Measurements from ENCODE around the gene NIPAL4. TPM values are rescaled to one million over a fixed set of nuclear protein-coding genes. Genes with fewer than 3 reads are reported as not detected.
A peak's percentile ranks its signal among the peaks of the same experiment; 100 is the strongest.

Gene NIPAL4
- total RNA-seq, 1 donor from 2014 or later = not detected

DNA sequence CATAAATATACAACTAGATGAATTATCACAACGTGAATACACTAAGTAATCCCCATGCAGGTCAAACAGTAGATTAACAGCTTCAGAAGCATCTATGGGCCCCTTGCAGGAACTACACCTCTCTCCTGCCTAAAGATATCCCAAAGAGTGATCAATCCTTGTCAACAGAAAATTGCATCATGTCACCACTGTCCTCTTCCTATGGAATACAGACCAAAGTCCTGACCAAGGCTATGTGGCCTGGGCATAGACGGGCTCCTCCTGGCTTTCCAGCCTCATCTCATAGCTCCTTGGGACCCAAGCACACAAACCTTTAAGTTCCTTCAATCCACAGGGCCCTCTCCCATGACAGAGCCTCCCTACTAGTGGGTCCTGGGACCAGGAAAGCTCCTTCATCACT, 25.3 kb downstream of the NIPAL4 start:
- no peak for DNase-seq (ENCODE audit: low read depth)

DNA sequence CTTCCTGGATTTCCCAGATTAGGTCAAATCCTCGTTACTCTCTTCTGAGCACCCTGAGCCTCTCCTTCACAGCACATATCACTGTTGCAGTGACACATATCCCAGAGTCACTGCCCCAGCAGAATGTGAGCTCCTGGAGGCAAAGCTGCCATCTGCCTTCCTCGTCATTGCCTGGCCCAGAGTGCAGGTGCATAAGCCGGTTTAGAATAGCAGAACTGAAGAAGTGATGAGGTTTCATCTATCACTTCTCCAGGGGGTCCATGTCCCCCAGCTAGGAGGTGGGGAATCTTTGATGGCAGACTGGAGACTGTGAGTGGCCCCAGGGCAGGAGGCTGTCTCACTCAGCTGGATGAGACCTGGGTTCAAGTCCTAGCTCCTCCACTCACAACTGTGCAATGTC, 25.8 kb downstream of the NIPAL4 start:
- no peak for DNase-seq (ENCODE audit: low read depth)

DNA sequence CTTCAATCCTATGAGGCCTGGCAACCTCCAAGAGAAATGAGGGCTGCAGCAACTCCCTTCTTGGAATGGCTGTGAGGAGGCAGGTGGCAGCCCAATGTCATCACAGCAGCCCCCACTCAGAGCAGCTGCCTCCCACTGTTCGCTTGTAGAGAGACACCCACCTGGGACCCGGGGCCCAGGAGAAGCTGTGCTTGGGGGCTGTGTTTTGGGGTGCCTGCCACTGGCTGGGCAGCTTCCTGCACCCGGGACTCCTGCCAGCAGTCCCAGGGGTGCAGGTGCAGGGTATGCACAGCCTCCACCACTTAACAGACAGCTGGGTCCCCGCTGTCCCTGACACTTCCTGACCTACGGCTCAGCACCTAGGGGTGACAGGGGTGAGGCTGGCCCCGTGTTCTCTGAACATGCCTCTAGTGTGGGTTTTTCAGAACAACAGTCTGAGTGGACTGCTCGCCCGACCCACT, 26.2 kb downstream of the NIPAL4 start:
- no peak for DNase-seq (ENCODE audit: low read depth)

- no peak for DNase-seq (ENCODE audit: low read depth)
These were observed 26.8 kb downstream of the NIPAL4 start for GRCh38 chr5:157486861-157487260.

GRCh38 chr5:157487358-157487757, 27.3 kb downstream of the NIPAL4 start:
- no peak for DNase-seq (ENCODE audit: low read depth)

GRCh38 chr5:157491471-157491995, 31.5 kb downstream of the NIPAL4 start:
- no peak for DNase-seq (ENCODE audit: low read depth)

GRCh38 chr5:157492886-157493285, 32.9 kb downstream of the NIPAL4 start:
- DNase-seq (ENCODE audit: low read depth) = no peak

DNA sequence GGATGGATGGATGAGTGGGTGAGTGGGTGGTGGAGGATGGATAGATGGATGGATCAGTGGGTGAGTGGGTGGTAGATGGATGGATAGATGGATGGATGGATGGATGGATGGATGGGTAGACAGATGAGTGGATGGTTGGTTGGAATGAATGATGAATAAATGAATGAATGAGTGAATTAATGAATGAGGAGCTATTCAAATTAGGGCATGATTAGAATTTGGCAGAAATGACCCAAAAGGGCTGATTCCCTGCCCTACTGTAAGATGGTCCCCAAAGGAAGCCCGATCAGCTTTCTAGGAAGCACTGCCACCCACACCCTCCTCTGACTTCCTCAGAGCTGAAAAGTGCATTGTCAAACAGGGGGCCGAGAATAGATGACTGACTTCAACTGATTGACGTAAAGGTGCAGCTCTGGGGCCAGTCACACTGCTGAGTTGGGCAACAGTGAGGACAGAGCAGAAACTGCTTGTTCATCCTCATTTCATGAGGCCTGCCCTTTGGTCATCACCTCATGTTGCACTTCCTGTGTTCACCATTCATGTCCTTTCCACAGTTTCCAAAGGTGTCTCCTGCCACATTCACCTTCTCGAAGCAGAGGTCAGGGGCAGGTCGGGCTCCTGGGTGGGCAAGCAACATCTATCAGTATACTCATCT, 34.3 kb downstream of the NIPAL4 start:
- no peak for DNase-seq (ENCODE audit: low read depth)

- no peak for DNase-seq (ENCODE audit: low read depth)
These were observed 36.9 kb downstream of the NIPAL4 start for GRCh38 chr5:157496864-157497263.

DNA sequence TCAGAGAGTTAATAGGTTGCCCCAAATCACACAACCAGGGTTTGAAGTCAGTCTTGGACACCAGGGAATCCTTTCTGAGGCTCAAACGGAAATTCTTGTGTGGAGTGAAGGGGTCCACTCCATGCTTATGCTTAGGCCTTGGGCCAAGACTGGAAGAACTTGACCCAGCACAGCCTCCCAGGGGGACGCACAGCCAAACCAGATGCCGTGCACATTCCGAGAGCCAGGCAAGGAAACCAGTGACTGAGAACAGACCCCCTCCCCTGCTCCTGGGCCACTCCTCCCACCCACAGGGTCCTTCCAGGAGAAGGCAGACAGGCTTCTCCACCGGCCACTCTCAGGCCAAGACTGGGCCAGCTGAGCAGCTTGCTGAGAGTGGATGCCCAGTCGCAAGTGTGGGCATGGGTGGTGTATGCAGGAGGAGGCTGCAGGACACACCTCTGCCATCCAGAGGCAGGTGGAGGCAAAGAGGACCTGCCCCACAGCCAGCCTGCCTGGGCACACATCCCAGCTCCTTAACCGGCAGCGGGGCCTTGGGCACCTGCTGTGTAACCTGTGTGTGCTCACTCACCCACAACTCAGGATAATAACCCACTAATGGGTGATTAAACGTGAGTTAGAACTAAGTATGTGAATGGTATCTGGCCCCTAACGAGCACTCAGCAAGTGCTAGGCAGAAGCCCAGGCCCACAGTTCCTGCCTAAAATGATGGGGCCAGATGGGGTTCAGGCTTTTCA, 38.0 kb downstream of the NIPAL4 start:
- no peak for DNase-seq (ENCODE audit: low read depth)

GRCh38 chr5:157502143-157502647, 42.2 kb downstream of the NIPAL4 start:
- DNase-seq (ENCODE audit: low read depth) = peak; percentile 90

DNA sequence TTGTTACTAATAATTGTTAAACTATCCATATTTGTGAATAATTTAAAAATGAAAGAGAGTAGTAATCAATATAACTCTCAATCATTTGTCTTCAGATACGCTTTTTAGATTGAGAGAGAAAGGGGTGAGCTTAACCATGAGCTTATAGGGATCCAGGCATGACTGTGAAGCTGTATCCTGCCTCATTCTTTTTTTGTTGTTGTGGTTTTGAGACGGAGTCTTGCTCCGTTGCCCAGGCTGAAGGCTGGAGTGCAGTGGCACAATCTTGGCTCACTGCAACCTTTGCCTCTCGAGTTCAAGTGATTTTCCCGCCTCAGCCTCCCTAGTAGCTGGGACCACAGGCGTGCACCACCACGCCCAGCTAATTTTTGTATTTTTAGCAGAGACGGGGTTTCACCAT, 44.0 kb downstream of the NIPAL4 start:
- no peak for DNase-seq (ENCODE audit: low read depth)

GRCh38 chr5:157505496-157505895, 45.5 kb downstream of the NIPAL4 start:
- DNase-seq (ENCODE audit: low read depth) = peak; percentile 68

- peak; percentile 55 for DNase-seq (ENCODE audit: low read depth)
These were observed 46.1 kb downstream of the NIPAL4 start for GRCh38 chr5:157506066-157506590.

DNA sequence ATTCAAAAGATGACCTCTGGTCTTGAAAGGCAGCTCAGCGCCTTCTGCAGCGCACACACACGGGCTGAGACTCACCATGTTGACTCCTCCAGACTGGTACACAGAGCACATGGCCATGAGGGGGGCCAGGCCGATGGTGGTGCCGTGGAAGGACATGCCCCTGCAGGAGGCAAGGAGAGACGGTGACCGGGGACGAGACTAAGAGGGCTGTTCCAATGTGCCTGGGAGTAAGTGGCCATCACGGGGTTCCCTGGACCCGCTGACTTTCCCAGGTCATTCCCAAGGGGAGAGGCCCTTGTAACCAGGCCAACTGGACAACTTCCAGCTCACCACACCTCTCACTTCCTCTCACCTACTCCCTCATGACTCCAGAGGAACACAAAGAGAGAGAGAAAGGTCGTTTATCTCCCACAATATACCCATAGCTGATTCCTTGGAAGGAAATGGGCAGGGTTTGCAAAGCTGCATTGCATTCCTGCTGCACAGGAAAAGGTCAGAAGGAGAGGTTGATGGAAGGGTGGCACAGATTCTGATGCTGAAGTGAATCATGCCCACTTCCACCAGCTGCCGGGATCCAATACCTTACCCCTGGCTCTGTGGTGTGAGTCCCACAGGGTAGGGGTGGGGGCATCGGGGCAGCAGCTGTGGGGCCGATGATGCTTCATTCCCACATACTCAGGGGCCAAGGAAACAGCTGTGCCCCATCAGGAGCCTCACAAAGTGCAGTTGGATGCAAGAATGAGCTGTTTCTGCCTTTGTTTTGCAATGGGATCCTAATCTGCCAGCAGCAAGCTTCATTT, 47.2 kb downstream of the NIPAL4 start:
- peak; percentile 95 for DNase-seq (ENCODE audit: low read depth)

- DNase-seq (ENCODE audit: low read depth) = no peak
These were observed 49.1 kb downstream of the NIPAL4 start for GRCh38 chr5:157509093-157509492.

GRCh38 chr5:157509587-157509986, 49.6 kb downstream of the NIPAL4 start:
- no peak for DNase-seq (ENCODE audit: low read depth)

- DNase-seq (ENCODE audit: low read depth) = no peak
These were observed 50.7 kb downstream of the NIPAL4 start for GRCh38 chr5:157510682-157511081.

GRCh38 chr5:157511651-157512644, 51.9 kb downstream of the NIPAL4 start:
- DNase-seq (ENCODE audit: low read depth) = peak; percentile 97

DNA sequence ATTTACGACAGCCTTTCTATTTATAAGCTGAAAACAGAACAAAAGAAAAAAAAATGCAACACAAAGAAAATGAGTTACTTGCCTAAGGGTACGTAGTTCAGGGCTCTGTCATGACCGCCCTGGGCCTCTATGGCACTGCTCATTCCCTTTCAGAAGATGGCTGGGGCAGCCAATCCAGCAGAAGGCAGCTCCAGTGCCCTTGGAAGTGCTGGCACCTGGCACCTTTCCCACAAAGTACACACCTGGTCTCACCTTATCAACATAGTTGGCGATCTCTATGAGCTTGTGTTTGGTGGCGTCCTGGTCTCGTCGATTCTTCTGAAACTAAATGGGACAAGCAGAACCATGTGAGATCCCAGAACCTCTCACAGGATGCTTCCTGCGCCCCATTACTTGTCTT, 53.2 kb downstream of the NIPAL4 start:
- DNase-seq (ENCODE audit: low read depth) = no peak
